ENCODE data around the gene MEIS2.

Gene MEIS2

DNA sequence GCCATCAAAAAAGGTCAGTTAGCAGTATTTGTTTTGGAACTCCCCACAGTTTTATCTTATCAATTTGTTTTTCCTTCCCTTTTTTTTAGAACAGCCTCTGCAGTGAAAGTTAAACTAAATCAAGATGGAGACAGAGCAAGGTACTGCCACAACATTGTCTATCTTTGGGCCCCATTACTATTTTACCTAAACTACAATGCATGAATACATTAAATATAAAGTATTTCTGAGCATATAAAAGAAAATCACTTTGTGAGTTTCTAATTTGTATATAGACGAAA, 139.5 kb downstream of the MEIS2 start:
- no peaks in the 10 kb centered on the region for H3K79me2 ChIP-seq (ENCODE audit: insufficient read depth, low read length)
- H3K27me3 ChIP-seq (ENCODE audit: insufficient read depth, low read length, poor library complexity, severe bottlenecking) = no peaks in the 10 kb centered on the region
- H3K9ac ChIP-seq (ENCODE audit: low read depth, low read length, poor library complexity, severe bottlenecking) = no peak overlapping the region
- no peaks in the 10 kb centered on the region for H3K4me1 ChIP-seq (ENCODE audit: insufficient read depth, low read length, poor library complexity, severe bottlenecking)
- no peak overlapping the region for H3K4me3 ChIP-seq (ENCODE audit: low read length, poor library complexity, severe bottlenecking)
- H4K20me1 ChIP-seq (ENCODE audit: insufficient read depth, low read length, poor library complexity, severe bottlenecking) = no peaks in the 10 kb centered on the region
- no peaks in the 10 kb centered on the region for H3K9me2 ChIP-seq (replicated peaks; ENCODE audit: low read depth, low read length)
- no peaks in the 10 kb centered on the region for H3K9me3 ChIP-seq (ENCODE audit: insufficient read depth, low read depth, low read length)
- no peak overlapping the region for H2AFZ ChIP-seq (ENCODE audit: low read length)
- no peaks in the 10 kb centered on the region for H3F3A ChIP-seq (ENCODE audit: low read depth)
- TF ChIP-seq CTCF (conservative IDR thresholded peaks at IDR 0.05; ENCODE audit: low read length) (no peak), EZH2phosphoT487 (IDR thresholded peaks at IDR 0.05; ENCODE audit: borderline replicate concordance) (no peak)
- H3K36me3 ChIP-seq (ENCODE audit: insufficient read depth, low read length) = no peaks in the 10 kb centered on the region
- no peak overlapping the region for H3K4me2 ChIP-seq (ENCODE audit: low read depth, low read length, poor library complexity, severe bottlenecking)

- Histone ChIP-seq H4K20me1 (ENCODE audit: insufficient read depth, low read length, poor library complexity, severe bottlenecking) (no peaks in the 10 kb centered on the region), H3F3A (ENCODE audit: low read depth) (no peaks in the 10 kb centered on the region), H2AFZ (ENCODE audit: low read length) (0 out of 2 replicates have a peak overlapping the region, but pooled peaks have one; percentile 43), H3K4me3 (ENCODE audit: low read length, poor library complexity, severe bottlenecking) (no peak overlapping the region), H3K4me1 (ENCODE audit: insufficient read depth, low read length, poor library complexity, severe bottlenecking) (no peaks in the 10 kb centered on the region), H3K9me2 (replicated peaks; ENCODE audit: low read depth, low read length) (no peaks in the 10 kb centered on the region), H3K27me3 (ENCODE audit: insufficient read depth, low read length, poor library complexity, severe bottlenecking) (no peaks in the 10 kb centered on the region), H3K4me2 (ENCODE audit: low read depth, low read length, poor library complexity, severe bottlenecking) (peak overlapping the region; percentile 25), H3K36me3 (ENCODE audit: insufficient read depth, low read length) (no peaks in the 10 kb centered on the region), H3K9ac (ENCODE audit: low read depth, low read length, poor library complexity, severe bottlenecking) (no peak overlapping the region), H3K79me2 (ENCODE audit: insufficient read depth, low read length) (no peaks in the 10 kb centered on the region), H3K9me3 (ENCODE audit: insufficient read depth, low read depth, low read length) (no peaks in the 10 kb centered on the region)
- TF ChIP-seq EZH2phosphoT487 (IDR thresholded peaks at IDR 0.05; ENCODE audit: borderline replicate concordance) = no peak
- no peak for TF ChIP-seq CTCF (conservative IDR thresholded peaks at IDR 0.05; ENCODE audit: low read length)
Measured at GRCh38 chr15:36960179-36960946, 140.0 kb downstream of the MEIS2 start.

DNA sequence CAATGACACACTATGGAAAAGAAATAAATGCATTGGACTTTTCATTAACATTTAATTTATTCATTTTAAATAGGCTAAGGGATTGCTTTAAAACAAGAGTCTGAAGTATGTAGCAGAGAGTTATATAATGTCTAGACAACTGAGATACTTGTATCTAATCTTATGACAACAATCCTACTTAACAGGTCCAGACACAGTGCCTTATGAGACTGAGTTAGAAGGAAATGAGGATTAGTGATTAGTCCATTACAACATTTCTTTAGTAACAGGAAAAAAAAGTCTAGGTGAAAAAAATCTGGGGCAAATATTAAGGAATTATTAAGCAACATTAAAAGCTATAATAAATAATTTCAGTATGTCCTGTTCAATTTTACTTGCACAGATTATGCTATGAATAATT, 140.6 kb downstream of the MEIS2 start:
- H3K79me2 ChIP-seq (ENCODE audit: insufficient read depth, low read length) = no peaks in the 10 kb centered on the region
- no peaks in the 10 kb centered on the region for H3F3A ChIP-seq (ENCODE audit: low read depth)

More for the DNA sequence above, 140.6 kb downstream of the MEIS2 start:
- Histone ChIP-seq H3K9me2 (replicated peaks; ENCODE audit: low read depth, low read length) (no peaks in the 10 kb centered on the region), H2AFZ (ENCODE audit: low read length) (no peak overlapping the region), H4K20me1 (ENCODE audit: insufficient read depth, low read length, poor library complexity, severe bottlenecking) (no peaks in the 10 kb centered on the region), H3K4me3 (ENCODE audit: low read length, poor library complexity, severe bottlenecking) (no peak overlapping the region), H3K27me3 (ENCODE audit: insufficient read depth, low read length, poor library complexity, severe bottlenecking) (no peaks in the 10 kb centered on the region), H3K36me3 (ENCODE audit: insufficient read depth, low read length) (no peaks in the 10 kb centered on the region), H3K9me3 (ENCODE audit: insufficient read depth, low read depth, low read length) (no peaks in the 10 kb centered on the region), H3K4me2 (ENCODE audit: low read depth, low read length, poor library complexity, severe bottlenecking) (peak overlapping the region; percentile 25), H3K4me1 (ENCODE audit: insufficient read depth, low read length, poor library complexity, severe bottlenecking) (no peaks in the 10 kb centered on the region), H3K9ac (ENCODE audit: low read depth, low read length, poor library complexity, severe bottlenecking) (no peak overlapping the region)
- no peak for TF ChIP-seq CTCF (conservative IDR thresholded peaks at IDR 0.05; ENCODE audit: low read length)
- no peak for TF ChIP-seq EZH2phosphoT487 (IDR thresholded peaks at IDR 0.05; ENCODE audit: borderline replicate concordance)
